Naive thymus-derived CD8-positive, alpha-beta T cell (primary cell): ENCODE data around the gene XYLT1. TPM values are rescaled to one million over a fixed set of nuclear protein-coding genes. Genes with fewer than 3 reads are reported as not detected.
"Not testable (repeated sequence)": the region's sequence is repeated elsewhere in the genome, so short reads cannot be mapped to it uniquely, and the experiment has no call there.

Experiments
- ATAC-seq, 2 donors: fragments of 150-1000 bp; cut with Tn5 transposase in 1 of 2; sonication (Bioruptor Pico), chemical (Tn5 transposase) in 1 of 2; 1 replicate in 1 of 2; 2 replicates in 1 of 2; pipeline ENCODE4 v1.10.0; 2021; ENCODE audit warnings: mild to moderate bottlenecking in 2 of 2, moderate library complexity in 2 of 2
- POLR2A ChIA-PET: fragments of 350-600 bp; sonication (Branson Sonifier 250); formaldehyde crosslinking; loops from one replicate; lab custom pipeline; 2021; ENCODE audit warnings: antibody characterized with exemption; lab: Charles Lee
- DNase-seq, 10 donors: peaks; one replicate each; pipeline versions ENCODE4 v3.0.0 to v3.0.0-alpha.2; 2020 to 2022
- H3K27ac Mint-ChIP-seq, 10 donors: one replicate each; pipeline ENCODE4 v1.8.0; 2020 to 2022; ENCODE audit warnings: mild to moderate bottlenecking in 10 of 10, mixed read lengths in 10 of 10, moderate library complexity in 4 of 10, inconsistent platforms in 1 of 10
- H3K27me3 Mint-ChIP-seq, 5 donors: one replicate each; pipeline ENCODE4 v1.8.0; 2021 to 2022; ENCODE audit warnings: mixed read lengths in 5 of 5
- H3K36me3 Mint-ChIP-seq, 3 donors: one replicate each; pipeline ENCODE4 v1.8.0; 2020 to 2022; ENCODE audit warnings: mixed read lengths in 3 of 3, mild to moderate bottlenecking in 2 of 3, inconsistent platforms in 1 of 3
- H3K4me1 Mint-ChIP-seq, 4 donors: one replicate each; pipeline ENCODE4 v1.8.0; 2021 to 2022; ENCODE audit warnings: mixed read lengths in 4 of 4
- H3K4me3 Mint-ChIP-seq, 10 donors: one replicate each; pipeline ENCODE4 v1.8.0; 2020 to 2022; ENCODE audit warnings: mild to moderate bottlenecking in 10 of 10, mixed read lengths in 10 of 10, moderate library complexity in 6 of 10, inconsistent platforms in 1 of 10
- H3K9me3 Mint-ChIP-seq, 9 donors: one replicate each; pipeline ENCODE4 v1.8.0; 2020 to 2022; ENCODE audit warnings: mixed read lengths in 9 of 9, mild to moderate bottlenecking in 3 of 9, inconsistent platforms in 1 of 9, moderate library complexity in 1 of 9
- polyA plus RNA-seq, 3 donors: library from polyadenylated mRNA; unstranded; fragments of 300-500 nt; fragmentation: Illumina TruSeq; gene quantifications; one replicate each; pipeline ENCODE4 v1.2.3, GENCODE V29; 2021
- total RNA-seq, 8 experiments: library from RNA in 2 of 8; stranded (reverse) in 2 of 8; gene quantifications; one replicate each; pipeline ENCODE4 v1.2.3 and lab custom pipeline; 2021 to 2026

XYLT1 gene
- total and polyA plus RNA-seq, 5 experiments from 2014 or later, result 0.44 to 50.7 (median 1.4) TPM

- peaks cover 0 to 4% (median 0%) of the 10 kb centered on the region in 3 donors for H3K36me3 Mint-ChIP-seq
- no peak overlapping the region for H3K27ac Mint-ChIP-seq
- H3K4me1 Mint-ChIP-seq, result peaks cover 2 to 4% (median 3%) of the 10 kb centered on the region in 4 donors
- POLR2A ChIA-PET, result no interaction called here
- ATAC-seq (no peak), DNase-seq (no peak)
- H3K9me3 Mint-ChIP-seq, result peaks cover 0 to 6% (median 0%) of the 10 kb centered on the region in 9 donors
- H3K4me3 Mint-ChIP-seq, result no peak overlapping the region
- peaks cover 2 to 19% (median 14%) of the 10 kb centered on the region in 5 donors for H3K27me3 Mint-ChIP-seq
These were observed 11.0 kb upstream of the XYLT1 start for GRCh38 chr16:17481736-17482135.

- not testable (repeated sequence) for H3K9me3 Mint-ChIP-seq, ATAC-seq, H3K36me3 Mint-ChIP-seq, H3K4me3 Mint-ChIP-seq, DNase-seq
- Mint-ChIP-seq H3K4me1 (peaks cover 5 to 37% (median 29%) of the 10 kb centered on the region in 4 donors), H3K27me3 (peaks cover 0 to 19% (median 10%) of the 10 kb centered on the region in 5 donors), H3K27ac (peak overlapping the region in 1 of 10 donors; percentile 25)
- POLR2A ChIA-PET, result interaction anchor here (1.0 kb wide), 1 partner anchor 108 kb away, joined by 3 read pairs; no protein-coding TSS in a partner anchor
These were observed 6.4 kb upstream of the XYLT1 start for GRCh38 chr16:17477260-17477545.

- Mint-ChIP-seq H3K27me3 (peaks cover 0 to 19% (median 10%) of the 10 kb centered on the region in 5 donors), H3K36me3 (peaks cover 0 to 4% (median 0%) of the 10 kb centered on the region in 3 donors), H3K9me3 (peaks cover 0 to 6% (median 0%) of the 10 kb centered on the region in 9 donors), H3K4me1 (peaks cover 5 to 42% (median 29%) of the 10 kb centered on the region in 4 donors), H3K4me3 (no peak overlapping the region), H3K27ac (peak overlapping the region in 5 of 10 donors; percentile 3 to 83 (median 40))
- DNase-seq (peak in 7 of 10 donors; percentile 27 to 52 (median 40)), ATAC-seq (peak; percentile 86 to 87)
- POLR2A ChIA-PET, result interaction anchor here (1.0 kb wide), 1 partner anchor 107 kb away, joined by 3 read pairs; no protein-coding TSS in a partner anchor
These were observed 5.9 kb upstream of the XYLT1 start for GRCh38 chr16:17476414-17477259.

- no peak overlapping the region for H3K4me3 Mint-ChIP-seq
- DNase-seq (no peak), ATAC-seq (no peak)
- H3K27me3 Mint-ChIP-seq, result peaks cover 0 to 5% (median 2%) of the 10 kb centered on the region in 5 donors
- POLR2A ChIA-PET, result interaction anchor here (1.1 kb wide), 1 partner anchor 106 kb away, joined by 3 read pairs; no protein-coding TSS in a partner anchor
- H3K4me1 Mint-ChIP-seq, result peaks cover 7 to 46% (median 30%) of the 10 kb centered on the region in 4 donors
- H3K27ac Mint-ChIP-seq, result peak overlapping the region in 4 of 10 donors; percentile 7 to 36 (median 26)
- H3K36me3 Mint-ChIP-seq, result no peaks in the 10 kb centered on the region
- H3K9me3 Mint-ChIP-seq, result no peaks in the 10 kb centered on the region
These were observed 4.3 kb upstream of the XYLT1 start for GRCh38 chr16:17475104-17475503.

GRCh38 chr16:17474572-17474971, 3.8 kb upstream of the XYLT1 start:
- ATAC-seq, result no peak
- Mint-ChIP-seq H3K27me3 (peaks cover 0 to 3% (median 0%) of the 10 kb centered on the region in 5 donors), H3K36me3 (no peaks in the 10 kb centered on the region), H3K4me3 (peak overlapping the region in 8 of 10 donors; percentile 25 to 66 (median 48)), H3K27ac (peak overlapping the region in 7 of 10 donors; percentile 11 to 79 (median 63)), H3K4me1 (peaks cover 9 to 50% (median 33%) of the 10 kb centered on the region in 4 donors), H3K9me3 (no peaks in the 10 kb centered on the region)
- peak in 2 of 10 donors; percentile 20 to 22 for DNase-seq
- POLR2A ChIA-PET, result interaction anchor here (1.1 kb wide), 1 partner anchor 105 kb away, joined by 3 read pairs; no protein-coding TSS in a partner anchor

- peaks cover 15 to 55% (median 39%) of the 10 kb centered on the region in 4 donors for H3K4me1 Mint-ChIP-seq
- POLR2A ChIA-PET, result interaction anchor here (1.1 kb wide), 1 partner anchor 105 kb away, joined by 3 read pairs; no protein-coding TSS in a partner anchor
- H3K27me3 Mint-ChIP-seq, result no peaks in the 10 kb centered on the region
- no peaks in the 10 kb centered on the region for H3K36me3 Mint-ChIP-seq
- peak overlapping the region; percentile 30 to 79 (median 66) for H3K27ac Mint-ChIP-seq
- H3K4me3 Mint-ChIP-seq, result peak overlapping the region in 9 of 10 donors; percentile 31 to 66 (median 49)
- DNase-seq (peak in 1 of 10 donors; percentile 8), ATAC-seq (no peak)
- H3K9me3 Mint-ChIP-seq, result no peaks in the 10 kb centered on the region
These were observed 3.3 kb upstream of the XYLT1 start for GRCh38 chr16:17474037-17474436.

GRCh38 chr16:17471719-17472461, 1.1 kb upstream of the XYLT1 start:
- ATAC-seq, result no peak
- Mint-ChIP-seq H3K27ac (peak overlapping the region; percentile 54 to 94 (median 82)), H3K4me1 (peaks cover 30 to 74% (median 58%) of the 10 kb centered on the region in 4 donors), H3K36me3 (peaks cover 0 to 4% (median 0%) of the 10 kb centered on the region in 3 donors), H3K27me3 (no peaks in the 10 kb centered on the region), H3K4me3 (peak overlapping the region; percentile 51 to 91 (median 80)), H3K9me3 (no peaks in the 10 kb centered on the region)
- POLR2A ChIA-PET, result interaction anchor here (0.6 to 5.3 kb wide), 2 partner anchors 103 to 104 kb away, joined by 3 to 40 read pairs; no protein-coding TSS in a partner anchor
- no peak for DNase-seq

GRCh38 chr16:17470182-17470907, 415 bp downstream of the XYLT1 start:
- H3K27me3 Mint-ChIP-seq, result no peaks in the 10 kb centered on the region
- H3K4me1 Mint-ChIP-seq, result peaks cover 40 to 73% (median 58%) of the 10 kb centered on the region in 4 donors
- H3K9me3 Mint-ChIP-seq, result no peaks in the 10 kb centered on the region
- POLR2A ChIA-PET, result interaction anchor here (0.9 to 5.3 kb wide), 2 partner anchors 102 to 266 kb away, joined by 3 to 40 read pairs; no protein-coding TSS in a partner anchor
- DNase-seq (peak in 6 of 10 donors; percentile 18 to 50 (median 41)), ATAC-seq (peak; percentile 41 to 54)
- peak overlapping the region; percentile 84 to 99 (median 95) for H3K4me3 Mint-ChIP-seq
- H3K27ac Mint-ChIP-seq, result peak overlapping the region; percentile 88 to 98 (median 96)
- H3K36me3 Mint-ChIP-seq, result peaks cover 0 to 18% (median 5%) of the 10 kb centered on the region in 3 donors

GRCh38 chr16:17469741-17470181, 999 bp downstream of the XYLT1 start:
- Mint-ChIP-seq H3K4me1 (peaks cover 40 to 69% (median 55%) of the 10 kb centered on the region in 4 donors), H3K27ac (peak overlapping the region; percentile 88 to 98 (median 96)), H3K4me3 (peak overlapping the region; percentile 84 to 99 (median 95)), H3K36me3 (peaks cover 0 to 19% (median 5%) of the 10 kb centered on the region in 3 donors), H3K27me3 (no peaks in the 10 kb centered on the region), H3K9me3 (no peaks in the 10 kb centered on the region)
- DNase-seq (peak in 4 of 10 donors; percentile 9 to 48 (median 18)), ATAC-seq (peak; percentile 52 to 64)
- POLR2A ChIA-PET, result interaction anchor here (0.9 to 5.3 kb wide), 3 partner anchors 52 to 265 kb away, joined by 3 to 40 read pairs (median 4); no protein-coding TSS in a partner anchor

GRCh38 chr16:17469011-17469740, 1.6 kb downstream of the XYLT1 start:
- DNase-seq (peak in 2 of 10 donors; percentile 15 to 17), ATAC-seq (no peak)
- peak overlapping the region; percentile 88 to 98 (median 96) for H3K27ac Mint-ChIP-seq
- no peaks in the 10 kb centered on the region for H3K9me3 Mint-ChIP-seq
- H3K27me3 Mint-ChIP-seq, result no peaks in the 10 kb centered on the region
- H3K4me3 Mint-ChIP-seq, result peak overlapping the region; percentile 84 to 99 (median 95)
- peaks cover 40 to 66% (median 50%) of the 10 kb centered on the region in 4 donors for H3K4me1 Mint-ChIP-seq
- H3K36me3 Mint-ChIP-seq, result peaks cover 0 to 19% (median 5%) of the 10 kb centered on the region in 3 donors
- POLR2A ChIA-PET, result interaction anchor here (0.9 to 5.3 kb wide), 6 partner anchors 19 to 264 kb away, joined by 3 to 40 read pairs (median 3); no protein-coding TSS in a partner anchor
